H9 (cell line): ENCODE data around the gene ZNF235. TPM values are rescaled to one million over a fixed set of nuclear protein-coding genes. Genes with fewer than 3 reads are reported as not detected.

Experiments
- DNase-seq: peaks from one replicate; pipeline ENCODE4 v3.0.0-alpha.2; 2017
- H2AFZ ChIP-seq: one replicate; pipeline ENCODE4 v1.6.1; 2013; ENCODE audit warnings: mild to moderate bottlenecking, low read length, control low read depth, moderate library complexity
- H2AK5ac ChIP-seq: 2 replicates; pipeline ENCODE4 v1.6.1; 2013; ENCODE audit warnings: low read length, control low read depth, mixed read lengths; ENCODE audit not compliant: insufficient read length
- H2BK120ac ChIP-seq: one replicate; pipeline ENCODE4 v1.6.1; 2013; ENCODE audit warnings: low read depth, mild to moderate bottlenecking, low read length, control low read depth, inconsistent platforms; ENCODE audit not compliant: poor library complexity, severe bottlenecking
- H2BK12ac ChIP-seq: 2 replicates; pipeline ENCODE4 v1.6.1; 2013; ENCODE audit warnings: low read length, control low read depth, mixed read lengths, low read depth; ENCODE audit not compliant: insufficient read length
- H2BK15ac ChIP-seq: 2 replicates; pipeline ENCODE4 v1.6.1; 2013; ENCODE audit warnings: low read depth, low read length, control low read depth
- H2BK20ac ChIP-seq: one replicate; pipeline ENCODE4 v1.6.1; 2013; ENCODE audit warnings: low read depth, mild to moderate bottlenecking, low read length, control low read depth, inconsistent platforms; ENCODE audit not compliant: poor library complexity, severe bottlenecking
- H2BK5ac ChIP-seq: 2 replicates; pipeline ENCODE4 v1.6.1; 2013; ENCODE audit warnings: low read length, control low read depth, mixed read lengths; ENCODE audit not compliant: insufficient read length
- H3K14ac ChIP-seq: 2 replicates; pipeline ENCODE4 v1.6.1; 2013; ENCODE audit warnings: low read length, control low read depth; ENCODE audit not compliant: insufficient read depth
- H3K18ac ChIP-seq: 2 replicates; pipeline ENCODE4 v1.6.1; 2013; ENCODE audit warnings: low read depth, mild to moderate bottlenecking, mixed read lengths, low read length, control low read depth; ENCODE audit not compliant: insufficient read length
- H3K23ac ChIP-seq: 2 replicates; pipeline ENCODE4 v1.6.1; 2013; ENCODE audit warnings: low read length, control low read depth, mixed read lengths, low read depth; ENCODE audit not compliant: insufficient read length
- H3K23me2 ChIP-seq: 2 replicates; pipeline ENCODE4 v1.6.1; 2013; ENCODE audit warnings: low read depth, mild to moderate bottlenecking, mixed read lengths, low read length, control low read depth; ENCODE audit not compliant: insufficient read length, poor library complexity, severe bottlenecking
- H3K27ac ChIP-seq: 2 replicates; pipeline ENCODE4 v1.5.1; 2013; ENCODE audit warnings: low read length, control low read depth, mixed read lengths, low read depth; ENCODE audit not compliant: insufficient read length
- H3K27me3 ChIP-seq: 2 replicates; pipeline ENCODE4 v1.6.1; 2013; ENCODE audit warnings: low read length, control low read depth, inconsistent platforms; ENCODE audit not compliant: insufficient read depth
- H3K4ac ChIP-seq: 2 replicates; pipeline ENCODE4 v1.6.1; 2013; ENCODE audit warnings: low read depth, mild to moderate bottlenecking, control low read depth, inconsistent platforms, low read length, moderate library complexity
- H3K4me1 ChIP-seq: 2 replicates; pipeline ENCODE4 v1.6.1; 2013; ENCODE audit warnings: low read length, control low read depth, inconsistent platforms; ENCODE audit not compliant: insufficient read depth
- H3K4me2 ChIP-seq: 2 replicates; pipeline ENCODE4 v1.6.1; 2013; ENCODE audit warnings: low read length, control low read depth, mixed read lengths; ENCODE audit not compliant: insufficient read length, insufficient read depth
- H3K56ac ChIP-seq: 2 replicates; pipeline ENCODE4 v1.6.1; 2013; ENCODE audit warnings: low read depth, mild to moderate bottlenecking, mixed read lengths, low read length, control low read depth; ENCODE audit not compliant: insufficient read length
- H3K79me1 ChIP-seq: 2 replicates; pipeline ENCODE4 v1.6.1; 2013; ENCODE audit warnings: low read depth, mild to moderate bottlenecking, moderate library complexity, low read length, control low read depth, inconsistent platforms; ENCODE audit not compliant: insufficient read depth, poor library complexity, severe bottlenecking
- H3K79me2 ChIP-seq: 2 replicates; pipeline ENCODE4 v1.6.1; 2013; ENCODE audit warnings: low read length, control low read depth, inconsistent platforms; ENCODE audit not compliant: insufficient read depth
- H3K9ac ChIP-seq: 2 replicates; pipeline ENCODE4 v1.6.1; 2013; ENCODE audit warnings: low read length, control low read depth, mixed read lengths; ENCODE audit not compliant: insufficient read length; ENCODE audit errors: extremely low read depth
- H3K9me3 ChIP-seq: one replicate; pipeline ENCODE4 v1.6.1; 2013; ENCODE audit warnings: low read depth, low read length, inconsistent platforms; ENCODE audit not compliant: control insufficient read depth
- H3T11ph ChIP-seq: one replicate; pipeline ENCODE4 v1.6.1; 2013; ENCODE audit warnings: mild to moderate bottlenecking, low read length, control low read depth, inconsistent platforms
- H4K20me1 ChIP-seq: one replicate; pipeline ENCODE4 v1.6.1; 2013; ENCODE audit not compliant: control insufficient read depth, insufficient read length, insufficient read depth
- H4K5ac ChIP-seq: 2 replicates; pipeline ENCODE4 v1.6.1; 2013; ENCODE audit warnings: low read depth, mild to moderate bottlenecking, mixed read lengths, low read length, control low read depth; ENCODE audit not compliant: insufficient read length
- H4K8ac ChIP-seq: replicated peaks from 2 replicates; pipeline ENCODE4 v1.6.1; 2013; ENCODE audit warnings: low read length, control low read depth, mixed read lengths, low read depth; ENCODE audit not compliant: insufficient read length
- H4K91ac ChIP-seq: 2 replicates; pipeline ENCODE4 v1.6.1; 2013; ENCODE audit warnings: low read depth, mild to moderate bottlenecking, moderate library complexity, mixed read lengths, low read length, control low read depth; ENCODE audit not compliant: insufficient read length
- H3K27ac Mint-ChIP-seq, 3 experiments: 2 replicates in 2 of 3; 3 replicates in 1 of 3; pipeline ENCODE4 v1.8.0; 2020 to 2021; ENCODE audit warnings: mixed read lengths in 3 of 3, mild to moderate bottlenecking in 1 of 3, moderate library complexity in 1 of 3
- H3K27me3 Mint-ChIP-seq: 2 replicates; pipeline ENCODE4 v1.8.0; 2021; ENCODE audit warnings: low read depth, mild to moderate bottlenecking, moderate library complexity, mixed read lengths
- H3K36me3 Mint-ChIP-seq, 3 experiments: 2 replicates in 2 of 3; 3 replicates in 1 of 3; pipeline ENCODE4 v1.8.0; 2020 to 2021; ENCODE audit warnings: low read depth in 3 of 3, mixed read lengths in 3 of 3; ENCODE audit not compliant: insufficient read depth in 1 of 3
- H3K4me1 Mint-ChIP-seq, 2 experiments: 2 replicates each; pipeline ENCODE4 v1.8.0; 2020; ENCODE audit warnings: mixed read lengths in 2 of 2
- H3K4me3 Mint-ChIP-seq, 2 experiments: 2 replicates in 1 of 2; 3 replicates in 1 of 2; pipeline ENCODE4 v1.8.0; 2020 to 2021; ENCODE audit warnings: mild to moderate bottlenecking in 2 of 2, mixed read lengths in 2 of 2, moderate library complexity in 1 of 2
- H3K9me3 Mint-ChIP-seq, 2 experiments: 2 replicates in 1 of 2; 3 replicates in 1 of 2; pipeline ENCODE4 v1.8.0; 2020; ENCODE audit warnings: mild to moderate bottlenecking in 2 of 2, mixed read lengths in 2 of 2, moderate library complexity in 1 of 2
- WGBS: extraction: QIAGEN DNeasy Blood & Tissue Kit; methylation state at CpG from one replicate; pipeline ENCODE4 v1.1.7; 2013; ENCODE audit warnings: missing lambda C conversion rate, low lambda C conversion rate, mixed read lengths; ENCODE audit not compliant: insufficient read length; ENCODE audit errors: extremely low coverage; 5-methylcytosine and 5-hydroxymethylcytosine counted together
- total RNA-seq: library from RNA; stranded (reverse); gene quantifications from 2 replicates; pipeline ENCODE4 v1.2.1, GENCODE V29; 2021
- TF ChIP-seq, protein P1 (sequence below): fragments of 200-600 bp; sonication (generic); conservative IDR thresholded peaks from 3 replicates; pipeline ENCODE4 v1.8.0; 2021; ENCODE audit warnings: antibody characterized with exemption, mild to moderate bottlenecking

Gene ZNF235
- total RNA-seq, 1 experiment from 2014 or later = 6.6 TPM

DNA sequence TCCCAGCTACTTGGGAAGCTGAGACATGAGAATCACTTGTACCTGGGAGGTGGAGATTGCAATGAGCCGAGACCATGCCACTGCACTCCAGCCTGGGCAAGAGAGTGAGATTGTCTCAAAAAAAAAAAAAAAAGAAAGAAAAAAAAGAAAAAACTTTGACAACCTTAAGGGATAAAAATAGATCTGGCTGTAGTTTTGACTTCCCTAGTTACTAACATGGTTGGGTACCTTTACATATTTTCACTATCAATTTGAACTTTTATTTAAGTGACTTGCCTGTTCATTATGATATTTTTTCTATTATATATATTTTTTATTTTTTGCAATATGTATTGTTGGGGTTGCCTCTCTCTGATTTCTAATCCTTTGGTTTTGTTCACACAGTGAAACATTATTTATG lies 8.4 kb upstream of the ZNF235 start:
- Mint-ChIP-seq H3K27ac (no peak overlapping the region), H3K4me3 (no peak overlapping the region), H3K27me3 (peaks cover 1% of the 10 kb centered on the region; the same call in 1 of the 2 replicates), H3K9me3 (peaks cover 66 to 74% of the 10 kb centered on the region in 2 experiments), H3K4me1 (no peaks in the 10 kb centered on the region), H3K36me3 (peaks cover 6 to 9% (median 7%) of the 10 kb centered on the region in 3 experiments; a peak in 5 of 7 replicates)
- H3K27me3 ChIP-seq = no peaks in the 10 kb centered on the region
- H3K56ac ChIP-seq = no peak overlapping the region
- no peak overlapping the region for H3K18ac ChIP-seq
- H2BK5ac ChIP-seq = no peak overlapping the region
- no peaks in the 10 kb centered on the region for H3K4me1 ChIP-seq
- H4K8ac ChIP-seq = no peak overlapping the region
- H2AFZ ChIP-seq = no peak overlapping the region
- no peak overlapping the region for H3K27ac ChIP-seq
- no peaks in the 10 kb centered on the region for H3K79me2 ChIP-seq
- H3K4ac ChIP-seq = no peak overlapping the region
- H4K20me1 ChIP-seq = no peaks in the 10 kb centered on the region
- no CpG with 5 or more reads among the region's 1 CpG for WGBS
- no peak overlapping the region for H4K91ac ChIP-seq
- no peak overlapping the region for H3K14ac ChIP-seq
- no peak overlapping the region for H2AK5ac ChIP-seq
- H3K79me1 ChIP-seq = no peaks in the 10 kb centered on the region
- H2BK15ac ChIP-seq = no peak overlapping the region
- H3K23me2 ChIP-seq = no peaks in the 10 kb centered on the region
- H3K4me2 ChIP-seq = no peak overlapping the region
- no peak overlapping the region for H2BK12ac ChIP-seq
- no peak overlapping the region for H4K5ac ChIP-seq
- no peak overlapping the region for H3K9ac ChIP-seq
- no peak overlapping the region for H2BK120ac ChIP-seq
- no peak overlapping the region for H3T11ph ChIP-seq
- no peaks in the 10 kb centered on the region for H3K9me3 ChIP-seq
- H3K23ac ChIP-seq = no peak overlapping the region
- H2BK20ac ChIP-seq = no peak overlapping the region
- no peak for DNase-seq
- TF ChIP-seq, protein P1, sequence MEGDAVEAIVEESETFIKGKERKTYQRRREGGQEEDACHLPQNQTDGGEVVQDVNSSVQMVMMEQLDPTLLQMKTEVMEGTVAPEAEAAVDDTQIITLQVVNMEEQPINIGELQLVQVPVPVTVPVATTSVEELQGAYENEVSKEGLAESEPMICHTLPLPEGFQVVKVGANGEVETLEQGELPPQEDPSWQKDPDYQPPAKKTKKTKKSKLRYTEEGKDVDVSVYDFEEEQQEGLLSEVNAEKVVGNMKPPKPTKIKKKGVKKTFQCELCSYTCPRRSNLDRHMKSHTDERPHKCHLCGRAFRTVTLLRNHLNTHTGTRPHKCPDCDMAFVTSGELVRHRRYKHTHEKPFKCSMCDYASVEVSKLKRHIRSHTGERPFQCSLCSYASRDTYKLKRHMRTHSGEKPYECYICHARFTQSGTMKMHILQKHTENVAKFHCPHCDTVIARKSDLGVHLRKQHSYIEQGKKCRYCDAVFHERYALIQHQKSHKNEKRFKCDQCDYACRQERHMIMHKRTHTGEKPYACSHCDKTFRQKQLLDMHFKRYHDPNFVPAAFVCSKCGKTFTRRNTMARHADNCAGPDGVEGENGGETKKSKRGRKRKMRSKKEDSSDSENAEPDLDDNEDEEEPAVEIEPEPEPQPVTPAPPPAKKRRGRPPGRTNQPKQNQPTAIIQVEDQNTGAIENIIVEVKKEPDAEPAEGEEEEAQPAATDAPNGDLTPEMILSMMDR = no peak
